SK-N-SH treated with all-trans-retinoic acid at 6 μM for 48 hours (cell line): ENCODE results near the gene C17orf114.
A peak's percentile ranks its signal among the peaks of the same experiment; 100 is the strongest.

ENCODE experiments used
- ATAC-seq: fragments of 200-7000 bp; cut with Tn5 transposase; 3 replicates; pipeline ENCODE4 v1.9.1; 2020; ENCODE audit warnings: mild to moderate bottlenecking, moderate library complexity
- ARNTL ChIP-seq: fragments of 450-650 bp; formaldehyde crosslinking; IDR thresholded peaks from 2 replicates; pipeline ENCODE4 v1.5.0; 2020; ENCODE audit warnings: low read depth, mild to moderate bottlenecking, moderate library complexity, borderline replicate concordance
- BACH2 ChIP-seq: fragments of 250-450 bp; sonication (Bioruptor Pico); IDR thresholded peaks from 2 replicates; pipeline ENCODE4 v1.9.0; 2021; ENCODE audit warnings: mild to moderate bottlenecking, borderline replicate concordance
- CSDC2 ChIP-seq: fragments of 250-450 bp; sonication (Bioruptor Pico); IDR thresholded peaks from 2 replicates; pipeline ENCODE4 v1.5.0; 2020; ENCODE audit warnings: mild to moderate bottlenecking, moderate library complexity
- CSRNP3 ChIP-seq: fragments of 250-450 bp; sonication (Bioruptor Pico); IDR thresholded peaks from 2 replicates; pipeline ENCODE4 v1.5.1; 2021; ENCODE audit warnings: mild to moderate bottlenecking, moderate library complexity
- ESRRG ChIP-seq: fragments of 250-450 bp; sonication (Bioruptor Pico); IDR thresholded peaks from 2 replicates; pipeline ENCODE4 v1.6.1; 2021; ENCODE audit warnings: mild to moderate bottlenecking
- GLIS3 ChIP-seq: fragments of 250-450 bp; sonication (Bioruptor Pico); IDR thresholded peaks from 2 replicates; pipeline ENCODE4 v1.5.0; 2020; ENCODE audit warnings: mild to moderate bottlenecking, moderate library complexity
- POU6F1 ChIP-seq: fragments of 250-450 bp; sonication (Bioruptor Pico); IDR thresholded peaks from 2 replicates; pipeline ENCODE4 v1.8.0; 2021; ENCODE audit warnings: low read depth, mild to moderate bottlenecking, moderate library complexity, borderline replicate concordance
- RARB ChIP-seq: fragments of 250-450 bp; sonication (Bioruptor Pico); IDR thresholded peaks from 2 replicates; pipeline ENCODE4 v1.8.0; 2021; ENCODE audit warnings: mild to moderate bottlenecking, moderate library complexity
- SNAI2 ChIP-seq: fragments of 250-450 bp; sonication (Bioruptor Pico); IDR thresholded peaks from 2 replicates; pipeline ENCODE4 v1.5.0; 2020; ENCODE audit warnings: mild to moderate bottlenecking, moderate library complexity
- TCF4 ChIP-seq: fragments of 250-450 bp; sonication (Bioruptor Pico); IDR thresholded peaks from 2 replicates; pipeline ENCODE4 v1.8.0; 2021; ENCODE audit warnings: mild to moderate bottlenecking, moderate library complexity, borderline replicate concordance
- TOX ChIP-seq: fragments of 250-450 bp; sonication (Bioruptor Pico); IDR thresholded peaks from 2 replicates; pipeline ENCODE4 v1.8.0; 2021; ENCODE audit warnings: mild to moderate bottlenecking, moderate library complexity, borderline replicate concordance
- TSHZ2 ChIP-seq: fragments of 250-450 bp; sonication (Bioruptor Pico); IDR thresholded peaks from 2 replicates; pipeline ENCODE4 v1.5.0; 2020; ENCODE audit warnings: mild to moderate bottlenecking, moderate library complexity
- ZC3H10 ChIP-seq: fragments of 250-450 bp; sonication (Bioruptor Pico); IDR thresholded peaks from 2 replicates; pipeline ENCODE4 v1.5.1; 2021; ENCODE audit warnings: mild to moderate bottlenecking, moderate library complexity
- ZFP3 ChIP-seq: fragments of 250-450 bp; sonication (Bioruptor Pico); IDR thresholded peaks from 2 replicates; pipeline ENCODE4 v1.5.0; 2020; ENCODE audit warnings: mild to moderate bottlenecking, moderate library complexity
- ZFP30 ChIP-seq: fragments of 450-650 bp; formaldehyde crosslinking; IDR thresholded peaks from 2 replicates; pipeline ENCODE4 v1.5.0; 2022; ENCODE audit warnings: mild to moderate bottlenecking, moderate library complexity
- ZNF565 ChIP-seq: fragments of 450-650 bp; formaldehyde crosslinking; conservative IDR thresholded peaks from 2 replicates; pipeline ENCODE4 v1.5.0; 2020; ENCODE audit warnings: low read depth, mild to moderate bottlenecking, moderate library complexity
- ZNF8 ChIP-seq: fragments of 450-650 bp; formaldehyde crosslinking; IDR thresholded peaks from 2 replicates; pipeline ENCODE4 v1.5.0; 2020; ENCODE audit warnings: mild to moderate bottlenecking, moderate library complexity

The C17orf114 gene

GRCh38 chr17:4777969-4778760 lies 24.0 kb downstream of the C17orf114 start (continued):
- no peak for TF ChIP-seq POU6F1 (CRISPR knock-in tag)
- TF ChIP-seq TSHZ2 (CRISPR knock-in tag) = no peak
- no peak for TF ChIP-seq TOX
- no peak for TF ChIP-seq RARB
- no peak for TF ChIP-seq ZC3H10 (CRISPR knock-in tag)
- TF ChIP-seq CSRNP3 (CRISPR knock-in tag) = no peak
- TF ChIP-seq ZFP30 (CRISPR knock-in tag) = no peak

- no peak for TF ChIP-seq CSDC2
- no peak for TF ChIP-seq CSRNP3 (CRISPR knock-in tag)
- TF ChIP-seq ZFP3 (CRISPR knock-in tag) = no peak
- no peak for TF ChIP-seq ZNF565 (CRISPR knock-in tag)
- no peak for TF ChIP-seq ESRRG (CRISPR knock-in tag)
- TF ChIP-seq GLIS3 = no peak
- no peak for TF ChIP-seq SNAI2 (CRISPR knock-in tag)
- TF ChIP-seq TOX = no peak
- no peak for TF ChIP-seq TSHZ2 (CRISPR knock-in tag)
- no peak for TF ChIP-seq ZNF8 (CRISPR knock-in tag)
- ATAC-seq = no peak; the same call in 1 of the 3 replicates
These were observed 29.9 kb downstream of the C17orf114 start for GRCh38 chr17:4772235-4772613.

- TF ChIP-seq TOX (no peak), RARB (no peak), ZC3H10 (CRISPR knock-in tag) (no peak), ARNTL (CRISPR knock-in tag) (no peak), GLIS3 (no peak), BACH2 (CRISPR knock-in tag) (no peak), ZFP30 (CRISPR knock-in tag) (no peak), TCF4 (CRISPR knock-in tag) (no peak), CSRNP3 (CRISPR knock-in tag) (no peak), POU6F1 (CRISPR knock-in tag) (no peak), ZNF565 (CRISPR knock-in tag) (no peak), ZNF8 (CRISPR knock-in tag) (no peak), CSDC2 (no peak), SNAI2 (CRISPR knock-in tag) (no peak), ZFP3 (CRISPR knock-in tag) (no peak)
- peak; percentile 37 for ATAC-seq
These were observed 30.5 kb downstream of the C17orf114 start, which contains the start of gene TM4SF5 for GRCh38 chr17:4771519-4772234. Gene TM4SF5 (plus strand): TSS chr17:4771886. CDS start chr17:4771923, 37 bp downstream.
